C4-2B (cell line): Measurements from ENCODE around the gene NCF1.
"Not testable (repeated sequence)": the region's sequence is repeated elsewhere in the genome, so short reads cannot be mapped to it uniquely, and the experiment has no call there.

Source experiments
- H3K27ac ChIP-seq: fragments of 450-650 bp; 2 replicates; pipeline ENCODE4 v1.5.1; 2017
- CTCF ChIP-seq: fragments of 450-650 bp; conservative IDR thresholded peaks from 2 replicates; pipeline ENCODE4 v1.5.1; 2017; ENCODE audit warnings: mild to moderate bottlenecking
- ZFX ChIP-seq: fragments of 450-650 bp; IDR thresholded peaks from 2 replicates; pipeline ENCODE4 v1.6.1; 2017

NCF1 gene

DNA sequence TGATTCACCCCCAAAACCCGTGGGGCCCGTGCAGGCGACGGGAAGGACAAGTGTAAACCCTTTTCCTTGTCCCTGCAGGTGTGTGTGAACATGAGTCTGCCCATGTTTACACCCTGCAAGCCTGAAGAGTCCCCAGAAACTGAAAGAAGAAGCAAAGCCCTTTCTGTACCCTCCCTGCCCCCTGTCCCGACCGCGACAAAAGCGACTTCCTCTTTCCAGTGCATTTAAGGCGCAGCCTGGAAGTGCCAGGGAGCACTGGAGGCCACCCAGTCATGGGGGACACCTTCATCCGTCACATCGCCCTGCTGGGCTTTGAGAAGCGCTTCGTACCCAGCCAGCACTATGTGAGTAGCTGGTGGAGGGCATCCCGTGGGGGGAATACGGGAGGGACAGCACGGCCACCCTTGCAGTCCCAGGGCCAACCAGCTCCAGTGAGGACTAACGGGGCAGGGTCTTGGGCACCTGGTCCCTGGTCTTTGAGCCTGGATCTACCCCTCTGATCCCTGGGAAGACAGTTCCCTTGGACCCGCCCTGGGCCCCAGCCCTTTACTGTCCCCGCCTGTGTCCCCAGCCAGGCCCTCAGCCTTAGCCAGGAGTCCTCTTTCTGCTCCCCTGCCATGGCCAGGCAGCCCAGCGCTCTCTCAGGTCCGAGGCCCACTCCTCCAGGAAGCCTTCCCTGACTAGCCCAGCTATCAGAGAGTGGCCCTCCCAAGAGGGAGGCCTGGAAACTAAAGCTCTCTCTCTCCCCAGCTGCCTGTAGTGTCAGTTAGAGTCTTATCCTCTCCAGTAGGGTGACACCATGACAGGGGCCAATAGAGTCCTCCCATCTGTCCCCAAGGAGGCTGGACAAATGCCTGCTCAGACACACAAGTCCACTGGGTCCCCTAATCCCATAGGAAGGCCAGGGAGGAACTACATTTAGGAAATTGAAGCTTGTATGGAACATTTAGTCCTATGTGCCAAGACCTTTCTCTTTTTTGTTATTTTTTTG is at the start of gene NCF1:
NCF1 (plus strand) TSS at position 252 of the 991 bp plus-strand sequence; CDS start at position 273, 21 bp downstream.
- not testable (repeated sequence) for H3K27ac ChIP-seq

GRCh38 chr7:74725840-74726239 is 48.0 kb upstream of the NCF1 start:
- H3K27ac ChIP-seq: no peak overlapping the region
- TF ChIP-seq CTCF: no peak
- no peak for TF ChIP-seq ZFX

GRCh38 chr7:74726309-74727101 is 47.3 kb upstream of the NCF1 start:
- TF ChIP-seq CTCF (no peak), ZFX (no peak)
- no peak overlapping the region for H3K27ac ChIP-seq

- not testable (repeated sequence) for H3K27ac ChIP-seq
Observed at GRCh38 chr7:74728686-74729085, 45.1 kb upstream of the NCF1 start.

DNA sequence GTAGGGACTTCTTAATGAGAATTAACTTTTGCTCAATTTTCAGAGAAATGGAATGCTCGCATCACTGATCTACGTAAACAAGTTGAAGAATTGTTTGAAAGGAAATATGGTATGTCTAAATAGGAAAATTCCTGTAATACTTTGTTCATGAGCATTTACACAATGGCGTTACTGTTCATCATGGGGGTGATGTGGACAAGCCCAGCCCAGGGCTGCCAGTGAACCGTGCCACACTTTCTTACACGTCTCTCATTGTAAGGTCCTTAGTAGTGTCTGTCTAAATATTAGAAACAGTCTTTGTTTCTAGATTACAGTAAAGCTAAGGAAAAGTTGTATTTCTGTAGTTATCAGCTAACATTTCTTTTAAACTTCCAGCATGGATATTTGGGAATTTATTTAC is 43.6 kb upstream of the NCF1 start:
- not testable (repeated sequence) for H3K27ac ChIP-seq

DNA sequence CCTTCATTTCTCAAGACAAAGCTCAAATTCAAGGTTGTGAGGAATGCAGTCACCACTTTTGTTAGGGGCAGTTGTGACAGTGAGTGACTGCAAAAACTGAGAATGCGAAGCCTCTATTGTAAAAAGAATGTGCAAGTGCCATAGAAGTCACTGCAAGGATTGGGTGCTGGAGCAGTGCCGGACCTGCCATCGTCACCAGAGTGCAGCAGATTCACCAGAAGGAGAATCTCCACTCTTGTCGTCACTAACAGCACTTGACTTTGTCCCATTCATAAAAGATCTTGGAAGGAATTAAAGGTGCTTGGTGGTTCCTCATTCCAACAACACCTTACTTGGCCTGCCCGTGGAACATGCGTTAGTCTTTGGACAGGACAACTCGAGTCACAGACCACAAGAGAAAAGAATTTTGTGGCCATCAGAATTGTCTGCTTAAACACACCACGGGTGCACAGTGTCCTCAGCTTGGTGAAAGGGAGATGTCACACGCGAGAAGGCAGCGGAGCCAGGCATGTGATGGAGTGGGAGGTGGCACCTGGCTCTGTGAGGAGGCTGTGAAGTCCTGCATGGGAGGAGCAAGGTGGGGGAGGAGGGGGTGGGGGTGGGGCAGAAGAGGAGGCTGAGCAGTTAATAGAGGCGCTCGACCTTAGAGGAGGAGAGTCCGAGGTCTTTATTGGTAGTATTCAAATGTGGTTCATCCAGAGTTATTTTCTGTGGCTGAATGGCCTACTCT is 33.7 kb upstream of the NCF1 start:
- H3K27ac ChIP-seq: not testable (repeated sequence)

GRCh38 chr7:74743936-74744557 is 29.8 kb upstream of the NCF1 start:
- not testable (repeated sequence) for H3K27ac ChIP-seq

DNA sequence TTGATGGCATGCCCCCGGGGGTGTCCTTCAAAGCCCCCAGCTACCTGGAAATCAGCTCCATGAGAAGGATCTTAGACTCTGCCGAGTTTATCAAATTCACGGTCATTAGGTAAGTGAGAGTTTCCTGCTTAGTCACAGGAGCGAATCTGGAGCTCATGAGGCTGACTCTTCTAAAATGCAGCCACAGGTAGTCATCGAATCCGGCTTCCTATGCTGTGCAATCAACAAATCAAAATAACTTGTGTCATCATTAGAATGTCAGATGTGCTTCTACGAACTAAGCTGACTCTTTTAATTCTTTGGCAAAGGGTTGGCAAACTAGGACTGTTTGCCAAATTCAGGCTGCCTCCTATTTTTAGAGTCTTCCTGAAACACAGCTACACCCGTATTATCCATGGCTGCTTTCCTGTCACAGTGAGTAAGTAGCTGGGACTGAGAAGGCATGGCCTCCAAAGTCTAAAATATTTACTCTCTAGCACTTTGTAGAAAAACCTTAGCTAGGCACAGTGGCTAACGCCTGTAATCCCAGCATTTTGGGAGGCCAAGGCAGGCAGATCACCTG is 19.8 kb upstream of the NCF1 start:
- H3K27ac ChIP-seq: not testable (repeated sequence)

GRCh38 chr7:74756673-74757072 is 17.1 kb upstream of the NCF1 start:
- not testable (repeated sequence) for H3K27ac ChIP-seq

DNA sequence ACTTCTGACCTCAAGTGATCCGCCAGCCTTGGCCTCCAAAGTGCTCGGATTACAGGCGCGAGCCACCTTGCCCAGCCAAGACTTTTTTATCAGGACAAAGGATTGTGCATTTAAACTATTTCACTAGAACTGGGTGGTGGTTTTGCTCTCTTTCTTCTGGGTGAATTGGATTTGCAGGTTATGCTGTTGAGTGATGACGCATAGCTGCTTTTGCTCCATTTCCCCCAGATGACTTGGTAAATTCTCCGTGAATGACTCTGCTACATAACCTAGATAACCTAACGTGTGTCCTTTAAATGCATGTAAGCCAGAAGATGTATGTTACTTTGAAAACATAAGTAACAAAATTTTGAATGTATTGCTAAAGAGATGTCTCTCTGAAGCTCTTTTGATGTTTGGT is 15.5 kb upstream of the NCF1 start:
- H3K27ac ChIP-seq: not testable (repeated sequence)

- not testable (repeated sequence) for H3K27ac ChIP-seq
Observed at GRCh38 chr7:74758982-74759381, 14.8 kb upstream of the NCF1 start.

- H3K27ac ChIP-seq: not testable (repeated sequence)
Observed at GRCh38 chr7:74765205-74765918, 8.4 kb upstream of the NCF1 start.

- not testable (repeated sequence) for H3K27ac ChIP-seq
Observed at GRCh38 chr7:74766509-74766908, 7.3 kb upstream of the NCF1 start.

GRCh38 chr7:74766991-74767390 is 6.8 kb upstream of the NCF1 start:
- not testable (repeated sequence) for H3K27ac ChIP-seq

DNA sequence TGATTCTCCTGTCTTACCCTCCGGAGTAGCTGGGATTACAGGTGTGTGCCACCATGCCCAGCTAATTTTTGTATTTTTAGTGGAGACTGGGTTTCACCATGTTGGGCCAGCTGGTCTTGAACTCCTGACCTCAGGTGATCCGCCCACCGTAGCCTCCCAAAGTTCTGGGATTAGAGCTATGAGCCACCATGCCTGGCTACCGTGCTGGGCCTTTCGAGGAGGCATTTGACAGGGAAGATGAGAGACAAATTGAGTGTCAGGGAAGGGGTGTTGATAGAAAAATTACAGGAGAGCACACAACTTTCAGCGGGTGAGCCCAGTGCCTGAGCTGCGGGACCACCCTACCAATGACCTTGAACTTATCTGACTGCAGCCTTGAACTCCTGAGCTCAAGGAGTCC is 3.7 kb upstream of the NCF1 start:
- H3K27ac ChIP-seq: not testable (repeated sequence)

GRCh38 chr7:74772093-74772492 is 1.7 kb upstream of the NCF1 start:
- H3K27ac ChIP-seq: not testable (repeated sequence)

DNA sequence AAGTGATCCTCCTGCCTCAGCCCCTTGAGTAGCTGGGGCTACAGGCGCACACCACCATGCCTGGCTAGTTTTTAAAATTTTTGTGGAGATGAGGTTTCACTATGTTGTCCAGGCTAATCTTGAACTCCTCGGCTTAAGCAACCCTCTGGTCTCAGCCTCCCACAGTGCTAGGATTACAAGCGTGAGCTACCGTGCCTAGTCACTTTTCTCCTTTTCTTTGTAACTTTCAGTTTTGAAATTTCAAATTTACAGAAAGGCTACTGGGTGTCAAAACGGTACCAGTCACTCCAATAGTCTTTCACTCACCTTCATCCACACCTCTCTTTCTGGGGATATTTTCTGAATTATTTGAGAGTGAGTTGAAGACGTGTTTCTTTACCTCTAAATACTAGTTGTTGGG is 1.3 kb downstream of the NCF1 start:
- H3K27ac ChIP-seq: not testable (repeated sequence)
